ENCODE measurements around the gene BOC.

GRCh38 chr3:113272385-113272779 is 61.0 kb downstream of the BOC start:
- TF ChIP-seq CTCF (conservative IDR thresholded peaks at IDR 0.05; ENCODE audit: low read depth, low read length) = no peak
- no peak for TF ChIP-seq EZH2 (IDR thresholded peaks at IDR 0.05; ENCODE audit: borderline replicate concordance, low read depth, low read length, poor library complexity, severe bottlenecking)
